GM19043 (cell line): ENCODE measurements around the gene TSPAN31.

ENCODE experiments used
- ATAC-seq: cut with Tn5 transposase; IDR thresholded peaks from one replicate; pipeline ENCODE4 v1.9.1; 2021; ENCODE audit warnings: low read depth; ENCODE audit not compliant: unreplicated experiment

TSPAN31 gene

DNA sequence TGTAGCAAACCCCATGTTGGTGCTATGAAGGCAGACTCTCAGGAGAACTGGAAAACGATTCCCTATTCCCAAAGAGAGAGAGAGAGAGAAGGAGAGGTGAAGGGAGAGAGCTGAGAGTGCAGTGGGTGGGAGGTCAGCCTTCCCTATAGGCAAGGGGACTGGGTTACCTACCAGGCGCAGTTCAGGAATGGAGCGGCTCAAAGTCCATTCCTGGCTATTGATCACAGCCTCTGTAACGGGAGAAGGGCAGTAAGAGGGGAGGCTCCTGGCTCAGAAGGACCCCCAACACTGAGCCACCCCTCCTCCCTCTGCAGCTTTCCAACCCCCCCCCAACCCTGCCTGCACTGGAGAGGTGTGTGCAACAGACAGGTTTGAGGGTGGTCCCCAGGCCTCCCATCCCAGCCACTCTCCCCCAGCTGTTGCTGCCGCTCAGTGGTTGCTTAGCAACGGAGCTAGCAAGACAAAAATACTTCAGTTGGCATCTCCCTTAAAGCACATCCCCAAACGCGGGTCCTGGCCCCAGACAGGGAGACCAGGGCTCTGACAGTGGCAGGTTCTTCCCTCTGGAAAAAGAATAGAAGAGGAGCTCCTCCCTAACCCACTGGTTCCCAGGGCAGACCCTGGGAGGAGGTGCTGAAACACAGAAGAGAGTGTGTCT lies 9.5 kb upstream of the TSPAN31 start:
- no peak for ATAC-seq

DNA sequence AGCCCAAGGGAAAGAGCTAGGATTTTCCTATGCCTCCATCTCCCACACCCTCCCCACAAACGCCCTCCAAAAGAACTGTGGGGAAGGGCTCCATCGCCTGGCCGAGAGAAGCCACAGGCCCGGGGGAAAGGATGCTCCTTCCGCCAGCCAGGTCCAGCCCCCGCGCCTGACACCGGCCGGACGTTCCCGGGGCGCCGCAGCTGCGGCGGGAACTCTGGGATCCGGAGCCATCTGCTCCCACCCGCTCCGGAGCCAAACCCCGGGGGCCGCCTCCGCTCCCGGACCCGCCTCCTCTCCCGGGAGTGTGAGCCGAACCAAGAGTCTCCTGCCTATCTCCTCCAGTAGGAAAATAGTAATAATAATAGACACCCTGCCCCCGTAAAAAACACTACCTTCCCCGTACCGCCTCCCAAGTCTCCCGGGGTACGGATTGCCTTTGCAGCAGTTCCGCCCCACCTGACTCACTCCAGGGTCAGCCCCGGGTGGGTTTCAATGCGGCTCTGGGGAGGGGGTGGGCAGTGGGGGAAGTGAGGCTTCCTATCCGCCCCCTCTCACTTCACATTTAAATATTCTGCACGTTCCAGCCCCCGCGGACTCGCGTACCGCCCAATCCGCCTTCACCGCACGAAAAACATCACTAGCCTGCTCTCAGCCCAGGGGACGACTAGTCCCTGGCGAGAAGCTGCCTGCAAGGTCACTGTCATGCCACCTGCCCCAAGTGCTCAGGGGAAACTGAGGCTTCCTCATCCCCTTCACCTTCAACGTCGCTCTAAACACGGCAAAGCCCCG lies 8.7 kb upstream of the TSPAN31 start:
- ATAC-seq, result no peak

DNA sequence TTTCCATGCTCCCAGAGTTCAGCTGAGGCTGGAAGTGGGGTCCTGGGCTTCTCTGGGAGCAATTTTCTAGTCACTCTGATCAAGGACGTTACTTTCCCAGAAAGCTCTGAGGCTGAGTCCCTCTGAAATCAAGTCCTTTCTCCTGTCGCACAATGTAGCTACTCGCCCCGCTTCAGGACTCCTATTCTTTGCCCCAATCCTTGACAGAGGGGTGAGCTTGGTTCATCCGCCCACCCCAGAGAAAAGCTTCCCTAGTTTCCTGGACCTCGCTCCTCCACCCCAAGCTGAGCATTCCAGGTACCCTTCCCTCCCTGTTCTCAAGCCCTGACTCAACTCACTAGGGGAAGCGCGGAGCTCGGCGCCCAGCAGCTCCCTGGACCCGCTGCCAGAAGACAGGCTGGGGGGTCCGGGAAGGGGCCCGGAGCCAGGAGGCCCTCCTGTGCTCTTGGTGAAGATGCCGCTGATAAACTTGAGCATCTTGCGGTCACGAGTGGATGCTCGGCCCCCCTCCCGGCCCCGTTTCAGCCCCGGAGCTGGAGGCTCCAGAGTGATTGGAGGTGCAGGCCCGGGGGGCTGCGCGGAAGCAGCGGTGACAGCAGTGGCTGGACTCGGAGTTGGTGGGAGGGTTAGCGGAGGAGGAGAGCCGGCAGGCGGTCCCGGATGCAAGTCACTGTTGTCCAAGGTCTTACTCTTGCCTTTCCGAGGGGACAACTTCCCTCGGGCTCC lies 7.9 kb upstream of the TSPAN31 start:
- no peak for ATAC-seq

DNA sequence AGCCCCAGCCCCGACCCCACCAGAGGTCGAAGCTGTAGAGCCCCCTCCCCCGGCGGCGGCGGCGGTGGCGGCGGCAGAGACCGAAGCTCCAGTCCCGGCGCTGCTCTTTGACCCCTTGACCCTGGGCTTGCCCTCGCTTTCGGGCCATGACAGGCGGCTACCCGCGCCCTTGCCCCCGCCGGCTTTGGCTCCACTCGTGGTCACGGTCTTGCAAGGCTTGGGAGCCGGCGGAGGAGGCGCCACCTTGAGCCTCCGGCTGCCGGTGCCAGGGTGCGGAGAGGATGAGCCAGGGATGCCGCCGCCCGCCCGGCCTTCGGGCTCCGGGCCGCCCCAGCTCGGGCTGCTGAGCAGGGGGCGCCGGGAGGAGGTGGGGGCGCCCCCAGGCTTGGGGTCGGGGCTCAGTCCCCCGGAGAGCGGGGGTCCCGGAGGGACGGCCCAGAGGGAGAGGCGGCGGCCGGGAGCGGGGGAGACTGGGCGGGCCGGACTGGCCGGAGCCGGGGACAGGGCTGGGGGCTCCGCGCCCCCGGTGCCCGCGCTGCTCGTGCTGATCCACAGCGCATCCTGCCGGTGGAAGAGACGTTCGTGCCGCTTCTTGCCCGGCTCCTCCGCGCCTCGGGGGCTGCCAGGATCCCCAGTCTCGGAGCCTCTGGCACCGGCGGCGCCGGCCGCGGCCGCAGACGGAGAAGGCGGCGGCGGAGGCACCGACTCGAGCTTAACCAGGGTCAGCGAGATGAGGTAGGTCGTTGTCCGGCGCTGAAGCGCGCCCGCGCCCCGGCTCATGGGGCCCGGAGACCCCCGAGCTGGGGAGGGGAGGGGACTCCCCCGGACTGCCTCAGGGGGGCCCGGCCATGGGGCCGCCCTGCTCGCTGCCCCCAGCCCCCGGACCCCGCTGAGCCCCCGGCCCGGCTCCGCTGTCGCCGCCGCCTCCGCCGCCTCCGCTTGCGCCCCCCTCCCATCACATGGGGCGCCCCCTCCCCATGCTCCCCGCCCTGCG lies 7.1 kb upstream of the TSPAN31 start:
- no peak for ATAC-seq

DNA sequence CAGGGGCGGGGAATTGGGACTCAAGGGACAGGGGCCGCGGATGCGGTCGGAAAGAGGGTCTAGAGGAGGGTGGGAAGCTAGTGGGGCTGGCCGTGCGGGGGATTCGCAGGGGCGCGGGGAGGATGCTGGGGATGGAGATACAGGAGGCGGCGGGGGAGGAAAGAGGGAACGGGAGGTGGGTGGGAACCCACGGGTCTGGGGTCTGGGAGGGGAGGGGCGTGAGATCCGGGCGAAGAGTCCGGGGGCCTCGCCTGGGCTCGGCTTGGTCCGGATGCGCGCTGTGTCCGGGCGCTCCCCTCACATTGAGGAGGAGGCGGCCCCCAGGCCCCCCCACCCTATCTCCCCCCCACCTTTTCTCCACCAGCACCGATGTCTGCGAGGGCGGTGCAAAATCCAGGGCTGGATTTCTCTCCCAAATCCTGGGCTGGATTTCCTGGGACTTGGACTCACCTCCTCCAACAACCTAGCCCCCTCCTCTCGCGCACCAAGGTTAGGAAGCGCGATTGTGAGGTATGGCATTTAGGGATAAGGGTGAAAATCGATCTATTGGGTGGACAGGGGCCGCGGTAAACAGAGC lies 6.1 kb upstream of the TSPAN31 start, which contains the start of gene AGAP2:
Gene AGAP2 (minus strand): TSS at position 82 of the 577 bp plus-strand sequence. CDS start 496 bp downstream, outside the sequence.
- no peak for ATAC-seq

DNA sequence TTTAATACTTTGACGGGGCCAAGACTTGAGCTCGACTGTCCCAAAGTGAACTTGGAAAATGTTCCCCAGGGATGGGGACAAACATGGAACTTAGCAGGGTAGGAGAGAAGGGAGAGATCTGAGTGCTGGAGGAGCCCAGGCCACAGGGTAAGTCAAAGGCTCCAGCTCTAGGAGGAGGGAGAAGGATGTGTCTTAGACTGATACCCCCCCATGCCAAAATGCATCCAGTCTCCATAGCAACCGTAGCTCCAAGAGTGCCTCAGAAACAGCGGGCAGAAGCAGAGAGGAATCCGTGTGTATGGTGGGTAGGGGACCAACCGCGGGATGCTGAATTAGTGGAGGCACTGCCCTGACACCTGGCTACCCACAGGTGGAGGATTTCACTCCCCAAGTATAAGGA lies 5.5 kb upstream of the TSPAN31 start:
- ATAC-seq, result no peak

DNA sequence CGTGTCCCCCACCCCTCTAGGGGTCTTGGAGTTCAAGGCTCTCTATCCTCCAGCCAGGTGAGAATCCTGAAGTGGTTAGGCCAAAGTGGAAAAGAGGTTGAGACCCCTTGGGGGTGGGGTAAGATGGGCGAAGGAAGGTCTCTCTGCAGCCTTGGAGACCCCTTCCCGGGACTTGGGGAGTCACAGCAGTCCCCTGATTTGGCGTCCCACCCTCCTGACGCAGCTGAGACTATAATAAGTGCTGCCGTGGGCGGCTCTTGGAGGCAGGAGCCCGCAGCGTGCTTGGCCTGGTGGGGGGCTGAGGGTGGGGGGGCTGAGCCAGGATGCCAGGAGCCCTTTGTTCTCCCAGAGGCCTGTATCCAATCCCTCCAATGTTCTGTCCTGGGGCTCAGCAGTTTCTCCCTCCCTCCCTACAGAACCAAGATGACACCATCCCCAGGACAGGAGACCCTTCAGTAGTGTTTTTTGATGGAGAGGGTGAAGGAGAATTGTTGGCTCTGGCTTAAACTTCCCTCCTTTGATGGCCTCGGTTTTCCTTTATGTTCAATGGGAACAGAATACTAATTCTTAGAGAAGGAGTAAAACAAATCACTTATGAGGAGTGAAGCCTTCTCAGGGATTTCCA lies 4.8 kb upstream of the TSPAN31 start:
- no peak for ATAC-seq

DNA sequence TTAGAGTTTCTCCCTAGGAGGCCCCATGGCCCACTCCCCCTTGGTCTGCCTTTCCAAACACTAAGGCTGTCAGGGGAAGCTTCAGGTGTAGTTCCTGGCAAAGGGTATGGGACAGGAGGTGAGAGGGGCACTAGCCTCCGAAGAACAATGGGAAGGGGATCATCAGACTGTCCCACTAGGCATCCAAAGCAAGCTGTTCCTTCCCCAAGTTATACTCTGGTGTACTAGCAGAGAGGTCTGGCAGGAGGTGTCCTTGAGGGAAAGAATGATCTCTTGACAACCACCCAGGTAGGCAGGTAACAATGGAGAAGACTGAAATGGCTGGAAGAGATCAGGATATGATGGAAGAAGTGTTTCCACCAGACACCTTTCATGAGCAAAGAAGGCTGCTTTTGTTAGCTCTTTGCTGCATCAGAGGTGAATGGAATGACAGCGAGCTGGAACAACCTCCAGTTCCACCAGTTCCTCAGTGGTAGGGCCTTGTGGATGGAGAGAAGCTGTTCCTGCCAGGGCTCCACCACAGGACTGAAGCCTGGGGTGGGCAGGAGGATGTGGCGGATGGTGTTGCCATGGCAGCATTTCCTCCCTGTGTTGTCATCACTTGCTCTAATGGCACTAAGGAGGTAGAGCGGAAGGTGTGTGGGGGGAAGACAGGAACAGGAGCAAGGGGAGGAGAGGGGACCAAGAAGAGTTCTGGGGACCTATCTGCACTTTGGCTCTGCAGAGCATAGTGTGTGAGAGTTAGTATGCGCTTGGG lies 4.0 kb upstream of the TSPAN31 start:
- peak; percentile 44 for ATAC-seq

DNA sequence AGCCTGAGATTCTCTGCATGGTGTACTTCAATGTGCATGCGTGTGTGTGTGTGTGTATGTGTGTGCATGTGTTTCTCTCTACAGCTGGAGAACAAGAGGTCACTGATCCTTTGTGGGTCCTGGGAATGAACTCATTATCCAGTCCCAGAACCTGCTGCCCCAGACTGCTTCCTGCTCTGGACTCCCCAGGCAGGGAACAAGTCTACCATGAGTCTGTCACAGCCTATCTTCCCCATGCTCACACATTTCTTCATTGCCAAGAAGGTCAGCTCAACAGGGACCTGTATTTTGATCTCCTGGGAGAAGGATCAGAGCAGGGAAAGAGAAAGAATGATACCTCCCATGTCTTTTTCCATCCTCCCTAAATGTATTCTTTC lies 3.4 kb upstream of the TSPAN31 start:
- no peak for ATAC-seq

DNA sequence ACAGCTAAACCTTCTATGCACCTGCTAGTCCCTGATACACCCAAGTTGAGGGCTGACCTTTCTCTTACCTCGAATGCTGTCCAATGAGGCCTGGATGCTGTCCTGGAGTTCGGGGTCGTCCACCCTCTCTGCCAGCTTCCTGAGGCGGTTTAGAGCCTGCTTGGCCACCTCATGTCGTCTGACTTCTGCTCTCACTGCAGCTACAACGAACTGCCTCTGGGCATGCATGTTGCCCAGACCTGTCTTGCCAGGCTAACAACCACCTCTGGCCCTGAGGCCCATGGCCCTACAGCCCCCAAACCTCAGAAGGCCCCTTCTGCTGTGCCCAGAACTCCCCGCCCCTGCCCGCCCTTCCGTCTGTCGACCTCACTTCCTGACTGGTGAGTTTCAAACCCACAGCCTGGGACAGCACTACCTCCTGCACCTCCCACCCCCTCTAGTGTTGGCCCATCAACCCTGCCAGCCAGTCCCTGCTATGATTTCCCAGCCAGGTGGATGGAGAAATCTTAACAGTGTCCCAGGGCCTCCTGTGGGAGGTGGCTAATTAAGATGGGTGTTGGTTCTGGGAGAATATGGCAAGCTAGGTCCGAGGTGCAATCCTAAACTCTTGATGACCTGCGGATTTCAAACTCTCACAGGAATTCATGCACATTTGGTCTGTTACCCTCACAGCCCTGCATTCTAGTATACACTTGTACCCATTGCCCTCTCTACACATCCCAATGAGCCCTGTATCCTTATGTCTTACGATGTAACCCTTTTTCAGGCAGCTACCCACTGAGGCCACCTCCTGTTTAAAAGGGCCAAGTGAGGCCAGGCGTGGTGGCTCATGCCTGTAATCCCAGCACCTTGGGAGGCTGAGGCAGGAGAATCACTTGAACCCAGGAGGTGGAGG lies 2.7 kb upstream of the TSPAN31 start:
- ATAC-seq, result peak; percentile 57

DNA sequence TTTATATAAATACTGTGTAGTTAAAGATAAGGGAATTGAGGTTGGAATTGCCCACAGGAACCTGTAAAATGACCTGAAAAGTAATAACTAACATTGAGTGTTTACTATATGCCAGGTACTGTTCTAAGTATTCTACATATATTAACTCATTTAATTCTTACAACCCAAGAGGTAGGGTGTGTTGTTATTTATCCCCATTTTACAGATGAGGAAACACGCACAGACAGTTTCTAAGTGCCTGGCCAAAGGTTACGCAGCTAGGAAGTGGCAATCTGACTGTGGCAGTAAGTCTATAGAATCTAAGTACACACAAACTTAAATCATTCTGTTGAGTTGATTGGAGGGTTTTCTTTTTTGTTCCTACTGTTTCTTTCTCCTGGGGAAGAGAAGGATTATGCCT lies 1.1 kb upstream of the TSPAN31 start:
- ATAC-seq, result no peak

DNA sequence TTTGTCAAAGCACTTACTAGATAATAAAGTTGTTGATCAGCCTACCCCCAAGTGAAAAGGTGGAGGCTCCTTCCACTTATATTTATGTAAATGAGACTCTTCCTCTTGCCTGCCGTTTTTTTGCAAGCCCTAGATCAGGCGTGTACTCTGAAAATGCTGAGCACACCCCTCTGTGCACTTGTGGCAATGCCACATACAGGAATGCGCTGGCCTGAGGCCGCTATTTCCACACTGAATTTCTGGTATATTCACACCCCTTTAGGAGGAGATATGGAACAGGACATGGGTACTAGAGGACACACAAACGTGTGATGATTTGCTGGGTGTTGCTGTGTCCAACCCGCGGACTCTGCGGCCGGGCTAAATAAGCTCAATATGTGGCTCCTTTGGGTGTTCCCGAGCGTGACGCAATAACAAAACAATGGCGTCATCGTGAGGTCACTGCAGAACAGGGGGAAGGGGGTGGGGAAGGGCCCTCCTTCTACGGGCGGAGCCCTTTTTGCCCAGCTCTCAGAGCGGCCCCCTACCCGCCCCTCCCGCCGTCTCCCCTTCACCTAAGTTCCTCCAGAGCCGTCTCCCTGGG lies 554 bp upstream of the TSPAN31 start:
- peak; percentile 39 for ATAC-seq

DNA sequence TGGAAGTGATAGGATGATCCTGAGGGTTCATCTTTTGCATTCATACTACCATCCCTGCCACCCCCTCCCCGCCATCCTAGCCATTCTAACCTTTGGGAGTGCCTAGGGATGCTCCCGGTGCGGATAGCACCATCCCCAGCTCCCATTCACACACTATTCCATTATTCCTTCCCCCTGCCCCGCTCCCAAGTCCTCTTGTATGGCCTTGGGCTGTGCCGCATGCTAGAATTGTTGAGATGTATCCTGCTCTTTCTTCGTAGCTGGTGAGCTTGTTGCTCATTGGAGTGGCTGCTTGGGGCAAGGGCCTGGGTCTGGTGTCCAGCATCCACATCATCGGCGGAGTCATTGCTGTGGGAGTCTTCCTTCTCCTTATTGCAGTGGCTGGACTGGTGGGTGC lies 644 bp downstream of the TSPAN31 start:
- no peak for ATAC-seq

DNA sequence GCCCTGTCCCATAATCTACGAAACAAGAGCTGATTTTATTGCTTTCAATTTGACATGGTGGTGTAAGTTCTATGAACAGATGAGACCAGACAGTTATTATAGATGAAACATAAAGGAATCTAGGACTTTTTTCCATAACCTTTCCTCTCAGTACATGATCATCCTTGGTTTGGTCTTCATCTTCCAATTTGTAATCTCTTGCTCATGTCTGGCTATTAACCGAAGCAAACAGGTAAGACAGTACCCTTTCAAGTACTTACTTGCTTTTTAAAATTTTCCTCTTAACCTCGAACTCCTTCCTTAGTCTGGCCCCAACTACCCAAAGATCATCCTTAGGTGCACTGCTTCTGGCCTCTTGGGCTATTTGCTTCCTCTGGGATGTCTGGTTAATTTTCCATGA lies 1.2 kb downstream of the TSPAN31 start:
- ATAC-seq, result no peak

DNA sequence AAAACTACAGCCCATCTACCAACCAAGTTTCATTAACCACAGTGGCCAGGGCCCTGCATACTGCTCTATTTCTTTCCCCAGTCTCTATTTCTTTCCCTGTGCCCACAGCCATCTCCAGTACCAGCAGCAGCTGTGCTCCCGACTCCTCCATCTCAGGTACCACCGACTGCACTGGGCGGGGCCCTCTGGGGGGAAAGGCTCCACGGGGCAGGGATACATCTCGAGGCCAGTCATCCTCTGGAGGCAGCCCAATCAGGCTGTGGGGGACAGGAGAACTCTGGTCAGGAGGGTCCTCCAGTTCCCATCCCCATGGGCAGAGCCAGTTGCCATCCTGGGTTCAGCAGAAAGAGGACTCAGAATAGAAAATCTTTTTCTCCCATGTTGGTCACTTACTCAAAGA lies 4.2 kb downstream of the TSPAN31 start:
- no peak for ATAC-seq

DNA sequence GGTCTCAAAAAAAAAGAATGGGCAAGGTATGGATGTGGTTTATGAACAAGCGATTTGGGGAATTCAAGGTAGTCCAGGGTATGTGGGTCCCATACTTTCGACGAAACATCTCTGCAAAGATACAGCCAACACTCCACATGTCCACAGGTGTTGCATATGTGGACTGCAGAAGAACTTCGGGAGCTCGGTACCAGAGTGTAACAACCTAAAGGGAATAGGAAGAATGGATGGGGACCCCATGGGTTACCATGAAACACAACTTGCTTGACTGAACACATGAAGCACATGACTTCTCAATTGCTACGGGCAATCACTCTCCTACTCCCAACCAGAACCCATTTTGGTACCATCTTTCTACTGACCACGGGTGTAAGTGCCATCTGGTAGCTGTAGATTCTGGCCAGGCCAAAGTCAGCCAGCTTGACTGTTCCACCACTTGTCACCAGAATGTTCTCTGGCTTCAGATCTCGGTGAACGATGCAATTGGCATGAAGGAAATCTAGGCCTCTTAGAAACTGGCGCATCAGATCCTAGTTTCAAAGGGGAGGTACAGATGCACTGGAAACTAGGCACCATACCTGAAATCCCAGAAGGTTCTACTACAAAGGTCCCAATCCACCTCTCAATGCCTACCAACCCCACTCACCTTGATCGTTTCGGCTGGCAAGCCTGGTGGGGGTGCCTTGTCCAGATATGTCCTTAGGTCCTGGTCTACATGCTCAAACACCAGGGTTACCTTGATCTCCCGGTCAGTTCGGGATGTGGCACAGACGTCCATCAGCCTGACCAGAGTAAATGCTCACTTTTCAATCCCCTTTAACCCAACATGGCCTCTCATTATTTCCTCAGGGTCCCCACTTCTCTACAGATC lies 6.0 kb downstream of the TSPAN31 start:
- no peak for ATAC-seq

DNA sequence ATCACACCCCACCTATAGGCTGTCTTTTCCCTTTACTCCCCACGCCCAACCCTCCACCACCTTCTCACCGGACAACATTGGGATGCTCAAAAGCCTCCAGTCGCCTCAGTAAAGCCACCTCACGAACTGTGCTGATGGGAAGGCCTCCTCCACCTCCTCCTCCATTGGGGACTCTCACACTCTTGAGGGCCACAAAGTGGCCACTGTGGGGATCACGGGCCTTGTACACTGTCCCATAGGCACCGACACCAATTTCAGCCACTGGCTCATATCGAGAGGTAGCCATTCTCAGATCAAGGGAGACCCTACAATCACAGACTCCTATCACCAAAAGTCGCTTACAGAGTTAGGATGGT lies 6.6 kb downstream of the TSPAN31 start:
- ATAC-seq, result no peak
